GM19023 (cell line): ENCODE measurements around the gene ITGA8.
"Not testable (repeated sequence)": the region's sequence is repeated elsewhere in the genome, so short reads cannot be mapped to it uniquely, and the experiment has no call there.

Experiments
- ATAC-seq: cut with Tn5 transposase; IDR thresholded peaks from one replicate; pipeline ENCODE4 v1.9.1; 2021; ENCODE audit warnings: mild to moderate bottlenecking, moderate library complexity; ENCODE audit not compliant: unreplicated experiment

ITGA8 gene

GRCh38 chr10:15690031-15690430 lies 29.7 kb downstream of the ITGA8 start:
- no peak for ATAC-seq

GRCh38 chr10:15684768-15685167 lies 35.0 kb downstream of the ITGA8 start:
- no peak for ATAC-seq

GRCh38 chr10:15681076-15681475 lies 38.6 kb downstream of the ITGA8 start:
- ATAC-seq = no peak

GRCh38 chr10:15678851-15679250 lies 40.9 kb downstream of the ITGA8 start:
- ATAC-seq = no peak

GRCh38 chr10:15672469-15672868 lies 47.3 kb downstream of the ITGA8 start:
- ATAC-seq = no peak

GRCh38 chr10:15670880-15671279 lies 48.8 kb downstream of the ITGA8 start:
- ATAC-seq = no peak

GRCh38 chr10:15661574-15661973 lies 58.1 kb downstream of the ITGA8 start:
- ATAC-seq = no peak

- no peak for ATAC-seq
Measured at GRCh38 chr10:15660990-15661389, 58.7 kb downstream of the ITGA8 start.

- ATAC-seq = no peak
Measured at GRCh38 chr10:15658069-15658702, 61.5 kb downstream of the ITGA8 start.

GRCh38 chr10:15652757-15653156 lies 67.0 kb downstream of the ITGA8 start:
- no peak for ATAC-seq

GRCh38 chr10:15652117-15652516 lies 67.6 kb downstream of the ITGA8 start:
- ATAC-seq = no peak

GRCh38 chr10:15651175-15651574 lies 68.5 kb downstream of the ITGA8 start:
- ATAC-seq = no peak

GRCh38 chr10:15642095-15642494 lies 77.6 kb downstream of the ITGA8 start:
- no peak for ATAC-seq

GRCh38 chr10:15640536-15641085 lies 79.1 kb downstream of the ITGA8 start:
- no peak for ATAC-seq

- ATAC-seq = no peak
Measured at GRCh38 chr10:15636446-15636845, 83.3 kb downstream of the ITGA8 start.

GRCh38 chr10:15632456-15633091 lies 87.1 kb downstream of the ITGA8 start:
- no peak for ATAC-seq

- not testable (repeated sequence) for ATAC-seq
Measured at GRCh38 chr10:15631205-15631604, 88.5 kb downstream of the ITGA8 start.

- ATAC-seq = no peak
Measured at GRCh38 chr10:15630353-15630752, 89.4 kb downstream of the ITGA8 start.

- no peak for ATAC-seq
Measured at GRCh38 chr10:15627617-15628196, 92.0 kb downstream of the ITGA8 start.

- no peak for ATAC-seq
Measured at GRCh38 chr10:15626937-15627336, 92.8 kb downstream of the ITGA8 start.

- ATAC-seq = no peak
Measured at GRCh38 chr10:15625261-15625660, 94.5 kb downstream of the ITGA8 start.
